Motor neuron (in vitro differentiated cells): Measurements from ENCODE around the gene NT5C3B. TPM values are rescaled to one million over a fixed set of nuclear protein-coding genes. Genes with fewer than 3 reads are reported as not detected.

Experiments
- total RNA-seq, 8 experiments: library from RNA; unstranded; fragments of 300-600 nt; gene quantifications; 2 replicates each; pipeline versions ENCODE4 v1.2.3 to v1.2.4, GENCODE V29; 2022

Gene NT5C3B
- total RNA-seq, 8 experiments from 2014 or later = 55.9 to 126 (median 104) TPM

Other genes starting within 250 kb of the NT5C3B start
- 1 to 10 TPM in 1 of 8 experiments, under 1 TPM in 4, not detected in 3; 0.18 to 1.3 (median 0.54) TPM for gene KRT14, start 249.3 kb downstream of the NT5C3B start, total RNA-seq
- gene KRT16, start 223.5 kb downstream of the NT5C3B start, total RNA-seq = 10 to 100 TPM in 1 of 8 experiments, 1 to 10 TPM in 3, not detected in 4; 1.0 to 26.9 (median 4.5) TPM
- 10 to 100 TPM in 3 of 8 experiments, 1 to 10 TPM in 1, under 1 TPM in 2, not detected in 2; 0.17 to 18.1 (median 5.8) TPM for gene KRT17, start 211.7 kb downstream of the NT5C3B start, total RNA-seq
- gene EIF1, start 147.3 kb downstream of the NT5C3B start, total RNA-seq = 100 to 1,000 TPM; 160 to 776 (median 444) TPM
- gene GAST, start 123.9 kb downstream of the NT5C3B start, total RNA-seq = not detected
- 10 to 100 TPM in 1 of 8 experiments, 1 to 10 TPM in 6, under 1 TPM in 1; 0.41 to 12.8 (median 2.1) TPM for gene HAP1, start 101.6 kb downstream of the NT5C3B start, total RNA-seq
- gene JUP, start 49.5 kb downstream of the NT5C3B start, total RNA-seq = 10 to 100 TPM in 7 of 8 experiments, 1 to 10 TPM in 1; 4.9 to 34.5 (median 16.8) TPM
- gene P3H4, start 24.3 kb downstream of the NT5C3B start, total RNA-seq = 10 to 100 TPM; 13.4 to 50.3 (median 20.3) TPM
- 100 to 1,000 TPM in 4 of 8 experiments, 10 to 100 TPM in 4; 42.7 to 330 (median 97.6) TPM for gene FKBP10, start 23.2 kb downstream of the NT5C3B start, total RNA-seq
- under 1 TPM; 0.20 to 0.77 (median 0.32) TPM for gene KLHL10, start 1.6 kb upstream of the NT5C3B start, total RNA-seq
- gene KLHL11, start 29.2 kb upstream of the NT5C3B start, total RNA-seq = 10 to 100 TPM; 15.3 to 28.7 (median 22.8) TPM
- gene ACLY, start 82.7 kb upstream of the NT5C3B start, total RNA-seq = 100 to 1,000 TPM in 4 of 8 experiments, 10 to 100 TPM in 4; 87.0 to 283 (median 141) TPM
- gene ODAD4, start 94.4 kb upstream of the NT5C3B start, total RNA-seq = 10 to 100 TPM in 1 of 8 experiments, 1 to 10 TPM in 6, under 1 TPM in 1; 0.31 to 10.4 (median 4.6) TPM
- 10 to 100 TPM; 20.5 to 99.0 (median 51.0) TPM for gene CNP, start 130.6 kb upstream of the NT5C3B start, total RNA-seq
- 100 to 1,000 TPM in 4 of 8 experiments, 10 to 100 TPM in 4; 56.4 to 143 (median 93.6) TPM for gene DNAJC7, start 181.2 kb upstream of the NT5C3B start, total RNA-seq
- 10 to 100 TPM; 32.3 to 65.8 (median 51.8) TPM for gene NKIRAS2, start 183.9 kb upstream of the NT5C3B start, total RNA-seq
- 1 to 10 TPM in 5 of 8 experiments, under 1 TPM in 3; 0.25 to 2.9 (median 2.1) TPM for gene C17orf113, start 214.4 kb upstream of the NT5C3B start, total RNA-seq